ENCODE results near the gene CD226. TPM values are rescaled to one million over a fixed set of nuclear protein-coding genes. Genes with fewer than 3 reads are reported as not detected.

The CD226 gene
- total and polyA plus RNA-seq, 2 of the 13 experiments (the other 11 are each of a cell fraction or from before 2014, with no cell fraction given): 0.13 to 0.77 TPM

- no peaks in the 10 kb centered on the region for H3K27me3 ChIP-seq (ENCODE audit: control insufficient read depth in 1 of 2, insufficient read depth in 2 of 2, low read length in 2 of 2)
- H3K9me3 ChIP-seq (ENCODE audit: low read length): peaks cover 10% of the 10 kb centered on the region; the same call in 1 of the 2 replicates
- CTCF ChIA-PET (ENCODE audit: low intra/inter-chr PET ratio, low total read pairs): no interaction called here
- no peaks in the 10 kb centered on the region for H3K4me1 ChIP-seq (ENCODE audit: insufficient read depth, low read length)
- no TSS peak for BruUV-seq (replicated peaks)
- in situ Hi-C loops (cut with HindIII; ENCODE audit: extremely low pct_ligation_motif_present, low pct_unique_long_range_greater_than_20kb): no loop called here
- intact Hi-C loops (cut with micrococcal nuclease; ENCODE audit: unreplicated experiment): no loop called here
- no peak overlapping the region for H3K27ac ChIP-seq (ENCODE audit: extremely low read length, insufficient read depth, low read length)
- no peak overlapping the region for H3K4me2 ChIP-seq (ENCODE audit: low read depth, low read length)
- H3K79me2 ChIP-seq (ENCODE audit: insufficient read depth, low read length): no peaks in the 10 kb centered on the region
- TF ChIP-seq ZNF256 (CRISPR knock-in tag; conservative IDR thresholded peaks at IDR 0.05): no peak
- H3K4me3 ChIP-seq (replicated peaks in 1 of 3; ENCODE audit: insufficient read depth in 1 of 3, low read depth in 2 of 3, low read length in 3 of 3): no peak overlapping the region
- FAIRE-seq (no peak), DNase-seq (ENCODE audit: low spot score) (no peak), ATAC-seq (no peak)
- POLR2A ChIA-PET: no interaction called here
- 94% methylated on average over 11 of the region's 11 CpGs for WGBS (ENCODE audit: low lambda C conversion rate)
- H3K36me3 ChIP-seq (replicated peaks in 1 of 2; ENCODE audit: control insufficient read depth in 1 of 2, insufficient read depth in 2 of 2, low read length in 2 of 2): no peaks in the 10 kb centered on the region
- no peaks in the 10 kb centered on the region for H4K20me1 ChIP-seq (ENCODE audit: insufficient read depth, low read length)
- no peak overlapping the region for H2AFZ ChIP-seq (ENCODE audit: low read length)
- H3K9ac ChIP-seq (ENCODE audit: insufficient read depth, low read depth, low read length): no peak overlapping the region
These were observed 2.2 kb downstream of the CD226 start for GRCh38 chr18:69945220-69946114.

- 86% methylated on average over 2 of the region's 2 CpGs for WGBS (ENCODE audit: low lambda C conversion rate)
- TF ChIP-seq ZNF614 (CRISPR knock-in tag; IDR thresholded peaks at IDR 0.05; ENCODE audit: borderline replicate concordance): no peak
- no peak for TF ChIP-seq MED8 (CRISPR knock-in tag; IDR thresholded peaks at IDR 0.05; ENCODE audit: insufficient replicate concordance)
- TF ChIP-seq ZNF232 (CRISPR knock-in tag; IDR thresholded peaks at IDR 0.05; ENCODE audit: borderline replicate concordance): no peak
- TF ChIP-seq ZNF143 (CRISPR knock-in tag; IDR thresholded peaks at IDR 0.05): no peak
- no peak for TF ChIP-seq SRF (IDR thresholded peaks at IDR 0.05; ENCODE audit: low read depth, low read length)
- TF ChIP-seq PRDM4 (CRISPR knock-in tag; IDR thresholded peaks at IDR 0.05; ENCODE audit: borderline replicate concordance): no peak
- TF ChIP-seq PRMT3 (CRISPR knock-in tag; IDR thresholded peaks at IDR 0.05; ENCODE audit: borderline replicate concordance, low read depth): no peak
- no peak for TF ChIP-seq PCBP2 (optimal IDR thresholded peaks at IDR 0.05; ENCODE audit: low read depth, low read length, poor library complexity, severe bottlenecking)
- TF ChIP-seq TBL1XR1 (IDR thresholded peaks at IDR 0.05; ENCODE audit: borderline replicate concordance, low read length, partially characterized antibody): no peak
- TF ChIP-seq ZNF331 (CRISPR knock-in tag; IDR thresholded peaks at IDR 0.05): no peak
- TF ChIP-seq ZNF317 (CRISPR knock-in tag; IDR thresholded peaks at IDR 0.05): no peak
- no peak for TF ChIP-seq IKZF1 (IDR thresholded peaks at IDR 0.05)
- no peak for TF ChIP-seq CHD2 (IDR thresholded peaks at IDR 0.05; ENCODE audit: low read depth, low read length)
- TF ChIP-seq ATF4 (CRISPR knock-in tag; IDR thresholded peaks at IDR 0.05): no peak
These were observed 3.2 kb downstream of the CD226 start for GRCh38 chr18:69944436-69944835.

More at GRCh38 chr18:69944436-69944835, 3.2 kb downstream of the CD226 start:
- H2AFZ ChIP-seq (ENCODE audit: low read length): no peak overlapping the region
- H3K4me1 ChIP-seq (ENCODE audit: insufficient read depth, low read length): no peaks in the 10 kb centered on the region
- no peak for FAIRE-seq
- in situ Hi-C loops (cut with HindIII; ENCODE audit: extremely low pct_ligation_motif_present, low pct_unique_long_range_greater_than_20kb): no loop called here
- peaks cover 10% of the 10 kb centered on the region; the same call in 1 of the 2 replicates for H3K9me3 ChIP-seq (ENCODE audit: low read length)
- CTCF ChIA-PET (ENCODE audit: low intra/inter-chr PET ratio, low total read pairs): no interaction called here
- no peak for ATAC-seq
- POLR2A ChIA-PET: no interaction called here
- H3K79me2 ChIP-seq (ENCODE audit: insufficient read depth, low read length): no peaks in the 10 kb centered on the region
- no peaks in the 10 kb centered on the region for H3K27me3 ChIP-seq (ENCODE audit: control insufficient read depth in 1 of 2, insufficient read depth in 2 of 2, low read length in 2 of 2)
- intact Hi-C loops (cut with micrococcal nuclease; ENCODE audit: unreplicated experiment): no loop called here
- no peak overlapping the region for H3K9ac ChIP-seq (ENCODE audit: insufficient read depth, low read depth, low read length)
- H3K36me3 ChIP-seq (replicated peaks in 1 of 2; ENCODE audit: control insufficient read depth in 1 of 2, insufficient read depth in 2 of 2, low read length in 2 of 2): no peaks in the 10 kb centered on the region
- H3K4me3 ChIP-seq (replicated peaks in 1 of 3; ENCODE audit: insufficient read depth in 1 of 3, low read depth in 2 of 3, low read length in 3 of 3): no peak overlapping the region
- H3K4me2 ChIP-seq (ENCODE audit: low read depth, low read length): no peak overlapping the region
- H3K27ac ChIP-seq (ENCODE audit: extremely low read length, insufficient read depth, low read length): no peak overlapping the region
- BruUV-seq (replicated peaks): no TSS peak
- no peak for DNase-seq (ENCODE audit: low spot score)
- H4K20me1 ChIP-seq (ENCODE audit: insufficient read depth, low read length): no peaks in the 10 kb centered on the region
